Neutrophil (primary cell): ENCODE measurements around the gene COL18A1.

ENCODE experiments used
- H3K27ac ChIP-seq: fragments of 200-600 bp; sonication (generic); 2 replicates; pipeline ENCODE4 v1.5.1; 2016; ENCODE audit warnings: mild to moderate bottlenecking, moderate library complexity
- H3K27me3 ChIP-seq: fragments of 200-600 bp; sonication (generic); 2 replicates; pipeline ENCODE4 v1.6.0; 2016; ENCODE audit warnings: mild to moderate bottlenecking
- H3K36me3 ChIP-seq: fragments of 200-600 bp; sonication (generic); 2 replicates; pipeline ENCODE4 v1.5.1; 2017
- H3K4me1 ChIP-seq, 2 experiments: fragments of 200-600 bp in 1 of 2; sonication (generic) in 1 of 2; 1 replicate in 1 of 2; 2 replicates in 1 of 2; pipeline versions ENCODE4 v1.5.1 to v1.6.1; 2013 to 2016; ENCODE audit warnings: low read depth in 1 of 2, low read length in 1 of 2, mild to moderate bottlenecking in 1 of 2, moderate library complexity in 1 of 2; ENCODE audit not compliant: control insufficient read depth in 1 of 2, insufficient read depth in 1 of 2
- H3K4me3 ChIP-seq, 2 experiments: fragments of 200-600 bp in 1 of 2; sonication (generic) in 1 of 2; 1 replicate in 1 of 2; 2 replicates in 1 of 2; pipeline ENCODE4 v1.5.1; 2013 to 2016; ENCODE audit warnings: low read depth in 1 of 2, low read length in 1 of 2, mild to moderate bottlenecking in 1 of 2, moderate library complexity in 1 of 2
- H3K9me3 ChIP-seq: fragments of 200-600 bp; sonication (generic); 2 replicates; pipeline ENCODE4 v1.5.1; 2016
- CTCF ChIP-seq: fragments of 200-600 bp; sonication (generic); IDR thresholded peaks from 2 replicates; pipeline ENCODE4 v1.5.1; 2016; ENCODE audit warnings: antibody characterized with exemption

The COL18A1 gene

DNA sequence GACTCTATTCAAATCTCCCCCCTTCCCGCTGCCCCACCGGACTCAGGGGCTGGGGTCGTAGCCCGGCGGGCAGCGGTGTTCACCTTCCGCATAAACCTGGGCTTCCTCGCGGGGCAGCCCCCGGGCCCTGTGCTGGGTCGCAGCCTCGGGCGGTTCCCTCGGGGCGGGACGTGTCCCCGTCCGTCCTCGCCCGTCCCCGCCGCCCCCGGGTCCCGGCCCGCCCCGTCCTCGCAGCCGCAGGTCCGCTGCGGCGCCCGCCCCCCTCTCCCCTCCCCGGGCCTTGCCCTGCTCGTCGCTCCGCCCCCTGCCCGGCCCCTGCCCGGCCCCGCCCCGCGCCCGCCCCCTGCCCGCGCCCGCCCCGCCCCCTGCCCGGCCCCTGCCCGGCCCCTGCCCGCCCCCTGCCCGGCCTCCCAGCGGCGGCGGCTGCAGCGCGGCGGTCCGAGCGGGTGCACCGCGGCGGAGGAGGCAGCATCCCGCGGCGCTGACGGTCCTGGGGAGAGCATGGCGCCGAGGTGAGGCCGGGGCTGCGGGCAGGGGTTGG, at the start of gene COL18A1:
COL18A1 (plus strand) TSS at position 436 of the 541 bp plus-strand sequence; CDS start at position 502, 66 bp downstream.
- Histone ChIP-seq H3K27me3 (peaks cover 100% of the 10 kb centered on the region), H3K4me1 (peaks cover 0 to 3% of the 10 kb centered on the region in 2 experiments), H3K36me3 (no peaks in the 10 kb centered on the region), H3K27ac (no peak within 1 kb of the TSS), H3K4me3 (no peak within 1 kb of the TSS), H3K9me3 (no peaks in the 10 kb centered on the region)
- TF ChIP-seq CTCF, result no peak

DNA sequence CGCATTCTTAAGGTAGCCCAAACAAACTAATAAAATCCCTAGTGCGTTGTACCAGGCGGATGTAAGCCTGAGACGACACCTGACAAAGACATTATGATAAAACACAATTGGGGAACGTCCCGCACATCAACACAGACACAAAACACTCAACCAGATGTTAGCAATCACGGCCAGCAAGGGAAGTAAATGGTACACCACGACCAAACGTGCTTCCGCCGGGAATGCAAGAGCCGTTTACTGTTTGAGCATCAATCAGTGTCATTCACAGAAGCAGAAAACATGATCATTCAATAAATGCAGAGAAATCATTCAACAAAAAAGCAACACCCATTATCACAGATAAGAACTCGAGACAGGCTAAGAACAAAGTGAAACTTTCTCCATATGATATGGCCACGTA, 49.4 kb upstream of the COL18A1 start:
- H3K4me3 ChIP-seq, result no peak overlapping the region
- no peak overlapping the region for H3K27ac ChIP-seq
- H3K4me1 ChIP-seq, result no peaks in the 10 kb centered on the region
- peaks cover 53% of the 10 kb centered on the region for H3K27me3 ChIP-seq
- H3K9me3 ChIP-seq, result no peaks in the 10 kb centered on the region
- no peak for TF ChIP-seq CTCF
- H3K36me3 ChIP-seq, result no peaks in the 10 kb centered on the region

DNA sequence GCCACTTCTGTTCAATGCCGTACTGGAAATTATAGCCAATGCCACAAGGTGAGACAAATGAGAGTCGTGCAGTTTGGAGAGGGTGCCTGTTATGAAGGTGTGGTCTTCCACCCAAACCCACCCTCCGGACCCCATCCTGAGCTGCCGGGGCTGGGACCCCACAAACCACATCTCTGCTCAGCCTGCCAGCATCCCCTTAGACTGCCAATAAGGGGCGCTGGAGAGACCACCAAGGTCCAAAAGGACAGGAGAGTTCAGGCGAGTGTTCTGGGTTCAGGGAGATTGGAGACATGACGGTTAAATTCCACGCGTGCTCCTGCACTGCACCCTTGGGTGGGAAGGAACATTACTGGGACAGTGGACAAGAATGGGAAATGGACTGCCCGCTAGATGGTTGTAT, 48.7 kb upstream of the COL18A1 start:
- Histone ChIP-seq H3K27me3 (peaks cover 53% of the 10 kb centered on the region), H3K4me1 (no peaks in the 10 kb centered on the region), H3K9me3 (no peaks in the 10 kb centered on the region), H3K36me3 (no peaks in the 10 kb centered on the region), H3K27ac (no peak overlapping the region), H3K4me3 (no peak overlapping the region)
- no peak for TF ChIP-seq CTCF

DNA sequence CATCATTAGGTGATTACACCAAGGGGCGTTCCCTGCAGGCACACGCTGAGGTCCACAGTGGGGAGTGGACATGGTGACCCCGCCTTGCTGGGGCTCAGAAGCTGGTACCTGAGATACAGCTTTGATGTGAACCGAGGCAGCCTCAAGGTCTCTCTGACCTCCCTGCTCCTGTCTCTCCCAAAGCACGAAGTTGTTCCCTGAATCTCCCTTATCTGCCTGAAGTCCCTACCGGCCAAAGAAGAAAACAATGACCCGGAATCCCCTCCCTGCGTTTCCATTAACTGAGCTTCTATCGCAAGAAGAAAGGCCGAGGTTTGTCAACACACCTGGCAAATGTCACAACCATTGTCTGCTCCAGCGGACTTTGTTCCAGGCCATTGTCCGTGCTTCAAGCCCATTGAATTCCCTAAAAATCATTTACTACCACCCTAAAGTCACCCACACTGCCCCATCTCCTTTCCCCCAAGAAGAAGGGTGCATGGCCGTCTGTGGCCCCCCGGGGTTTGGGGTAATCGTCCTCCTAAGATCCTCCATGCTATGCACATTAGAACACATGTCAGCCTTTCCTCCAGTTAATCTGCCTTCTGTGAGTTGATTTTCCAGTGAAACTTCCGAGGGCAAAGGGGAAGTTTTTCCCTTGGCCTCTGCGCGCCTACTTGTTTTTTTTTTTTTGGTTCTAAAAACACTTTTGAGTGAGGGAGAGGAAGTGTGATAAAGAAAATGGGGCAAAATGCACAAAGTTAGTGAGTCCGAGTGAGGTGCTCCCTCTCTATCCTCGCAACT, 48.1 kb upstream of the COL18A1 start:
- H3K9me3 ChIP-seq, result no peaks in the 10 kb centered on the region
- H3K27ac ChIP-seq, result no peak overlapping the region
- H3K27me3 ChIP-seq, result peaks cover 53% of the 10 kb centered on the region
- no peaks in the 10 kb centered on the region for H3K36me3 ChIP-seq
- no peaks in the 10 kb centered on the region for H3K4me1 ChIP-seq
- TF ChIP-seq CTCF, result no peak
- H3K4me3 ChIP-seq, result no peak overlapping the region

GRCh38 chr21:45357436-45358260, 47.3 kb upstream of the COL18A1 start:
- no peak for TF ChIP-seq CTCF
- Histone ChIP-seq H3K9me3 (no peaks in the 10 kb centered on the region), H3K36me3 (no peaks in the 10 kb centered on the region), H3K27ac (no peak overlapping the region), H3K27me3 (peaks cover 51% of the 10 kb centered on the region), H3K4me1 (no peaks in the 10 kb centered on the region), H3K4me3 (no peak overlapping the region)
